Kidney epithelial cell (primary cell): ENCODE results near the gene TCEAL6. TPM values are rescaled to one million over a fixed set of nuclear protein-coding genes. Genes with fewer than 3 reads are reported as not detected.
A peak's percentile ranks its signal among the peaks of the same experiment; 100 is the strongest.
"Not testable (repeated sequence)": the region's sequence is repeated elsewhere in the genome, so short reads cannot be mapped to it uniquely, and the experiment has no call there.

Experiments
- DNase-seq: peaks from one replicate; pipeline ENCODE4 v3.0.0-alpha.2; 2010; ENCODE audit warnings: low read depth
- H3K27me3 ChIP-seq: 2 replicates; pipeline ENCODE4 v1.6.0; 2011; ENCODE audit warnings: low read length; ENCODE audit not compliant: control insufficient read depth, insufficient read depth
- H3K36me3 ChIP-seq: 2 replicates; pipeline ENCODE4 v1.5.1; 2011; ENCODE audit warnings: low read length; ENCODE audit not compliant: control insufficient read depth, insufficient read depth
- H3K4me3 ChIP-seq: 2 replicates; pipeline ENCODE4 v1.5.1; 2011; ENCODE audit warnings: low read depth, mild to moderate bottlenecking, control low read depth, low read length
- total RNA-seq: library from RNA; depleted of rRNA; stranded (reverse); fragments of >200 nt; gene quantifications from 2 replicates; pipeline ENCODE4 v1.2.3, GENCODE V29; 2015
- TF ChIP-seq, protein P1 (sequence below): IDR thresholded peaks from 2 replicates; pipeline ENCODE4 v1.5.1; 2011; ENCODE audit warnings: mild to moderate bottlenecking, moderate library complexity, low read length, control low read depth, inconsistent platforms; ENCODE audit not compliant: insufficient read depth, poor library complexity, severe bottlenecking

Gene TCEAL6
- total RNA-seq, 1 donor from 2014 or later: not detected

DNA sequence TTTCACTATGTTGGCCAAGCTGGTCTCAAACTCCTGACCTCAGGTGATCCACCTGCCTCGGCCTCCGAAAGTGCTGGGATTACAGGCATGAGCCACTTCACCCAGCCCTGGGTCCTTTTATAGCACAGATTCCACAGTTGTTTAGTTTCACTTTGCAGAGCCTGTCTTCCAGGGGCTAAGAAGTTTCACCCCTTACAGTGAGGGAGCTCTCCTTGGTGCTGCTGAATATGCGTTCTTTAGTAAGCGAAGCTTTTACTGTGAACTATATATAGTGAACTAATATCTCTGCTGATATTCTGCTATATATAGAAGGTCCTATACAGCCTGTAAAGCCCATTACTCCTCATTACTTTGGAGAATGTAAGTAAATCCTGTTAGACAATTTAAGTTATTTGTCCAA, 4.2 kb downstream of the TCEAL6 start:
- H3K36me3 ChIP-seq: no peaks in the 10 kb centered on the region
- H3K4me3 ChIP-seq: no peak overlapping the region
- H3K27me3 ChIP-seq: peaks cover 6% of the 10 kb centered on the region
- no peak for DNase-seq
- TF ChIP-seq, protein P1, sequence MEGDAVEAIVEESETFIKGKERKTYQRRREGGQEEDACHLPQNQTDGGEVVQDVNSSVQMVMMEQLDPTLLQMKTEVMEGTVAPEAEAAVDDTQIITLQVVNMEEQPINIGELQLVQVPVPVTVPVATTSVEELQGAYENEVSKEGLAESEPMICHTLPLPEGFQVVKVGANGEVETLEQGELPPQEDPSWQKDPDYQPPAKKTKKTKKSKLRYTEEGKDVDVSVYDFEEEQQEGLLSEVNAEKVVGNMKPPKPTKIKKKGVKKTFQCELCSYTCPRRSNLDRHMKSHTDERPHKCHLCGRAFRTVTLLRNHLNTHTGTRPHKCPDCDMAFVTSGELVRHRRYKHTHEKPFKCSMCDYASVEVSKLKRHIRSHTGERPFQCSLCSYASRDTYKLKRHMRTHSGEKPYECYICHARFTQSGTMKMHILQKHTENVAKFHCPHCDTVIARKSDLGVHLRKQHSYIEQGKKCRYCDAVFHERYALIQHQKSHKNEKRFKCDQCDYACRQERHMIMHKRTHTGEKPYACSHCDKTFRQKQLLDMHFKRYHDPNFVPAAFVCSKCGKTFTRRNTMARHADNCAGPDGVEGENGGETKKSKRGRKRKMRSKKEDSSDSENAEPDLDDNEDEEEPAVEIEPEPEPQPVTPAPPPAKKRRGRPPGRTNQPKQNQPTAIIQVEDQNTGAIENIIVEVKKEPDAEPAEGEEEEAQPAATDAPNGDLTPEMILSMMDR: no peak

DNA sequence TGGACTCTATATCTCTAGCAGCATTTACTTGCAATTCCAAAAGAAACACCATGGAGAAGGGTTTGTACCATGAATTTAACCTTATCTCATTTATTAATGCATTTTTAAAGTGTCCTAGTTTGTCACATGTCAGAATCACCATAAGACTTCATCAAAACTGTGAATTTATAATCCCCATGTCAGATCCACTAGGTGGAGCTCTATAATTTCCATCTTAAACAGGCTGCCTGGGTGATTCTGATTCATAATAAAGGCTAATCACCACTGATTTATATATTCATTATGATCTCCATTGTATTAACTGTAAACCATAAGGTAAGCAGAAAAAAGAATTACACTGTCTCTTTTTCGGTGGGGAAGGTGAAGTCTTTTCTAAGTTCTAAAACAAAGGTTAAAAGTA, 12.8 kb downstream of the TCEAL6 start:
- DNase-seq: no peak
- H3K4me3 ChIP-seq: no peak overlapping the region
- no peaks in the 10 kb centered on the region for H3K36me3 ChIP-seq
- peaks cover 9% of the 10 kb centered on the region for H3K27me3 ChIP-seq
- TF ChIP-seq, protein P1: peak; percentile 44

DNA sequence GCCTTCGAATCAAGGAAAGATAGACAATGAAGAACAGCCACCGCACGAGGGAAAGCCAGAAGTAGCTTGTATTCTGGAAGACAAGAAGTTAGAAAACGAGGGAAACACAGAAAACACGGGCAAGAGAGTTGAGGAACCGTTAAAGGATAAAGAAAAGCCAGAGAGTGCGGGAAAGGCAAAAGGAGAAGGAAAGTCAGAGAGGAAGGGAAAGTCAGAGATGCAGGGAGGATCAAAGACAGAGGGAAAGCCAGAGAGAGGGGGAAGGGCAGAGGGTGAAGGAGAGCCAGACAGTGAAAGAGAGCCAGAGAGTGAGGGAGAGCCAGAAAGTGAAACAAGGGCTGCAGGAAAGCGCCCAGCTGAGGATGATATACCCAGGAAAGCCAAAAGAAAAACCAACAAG, 15.4 kb downstream of the TCEAL6 start:
- TF ChIP-seq, protein P1: no peak
- no peak for DNase-seq
- no peaks in the 10 kb centered on the region for H3K36me3 ChIP-seq
- H3K27me3 ChIP-seq: peaks cover 9% of the 10 kb centered on the region
- H3K4me3 ChIP-seq: no peak overlapping the region

DNA sequence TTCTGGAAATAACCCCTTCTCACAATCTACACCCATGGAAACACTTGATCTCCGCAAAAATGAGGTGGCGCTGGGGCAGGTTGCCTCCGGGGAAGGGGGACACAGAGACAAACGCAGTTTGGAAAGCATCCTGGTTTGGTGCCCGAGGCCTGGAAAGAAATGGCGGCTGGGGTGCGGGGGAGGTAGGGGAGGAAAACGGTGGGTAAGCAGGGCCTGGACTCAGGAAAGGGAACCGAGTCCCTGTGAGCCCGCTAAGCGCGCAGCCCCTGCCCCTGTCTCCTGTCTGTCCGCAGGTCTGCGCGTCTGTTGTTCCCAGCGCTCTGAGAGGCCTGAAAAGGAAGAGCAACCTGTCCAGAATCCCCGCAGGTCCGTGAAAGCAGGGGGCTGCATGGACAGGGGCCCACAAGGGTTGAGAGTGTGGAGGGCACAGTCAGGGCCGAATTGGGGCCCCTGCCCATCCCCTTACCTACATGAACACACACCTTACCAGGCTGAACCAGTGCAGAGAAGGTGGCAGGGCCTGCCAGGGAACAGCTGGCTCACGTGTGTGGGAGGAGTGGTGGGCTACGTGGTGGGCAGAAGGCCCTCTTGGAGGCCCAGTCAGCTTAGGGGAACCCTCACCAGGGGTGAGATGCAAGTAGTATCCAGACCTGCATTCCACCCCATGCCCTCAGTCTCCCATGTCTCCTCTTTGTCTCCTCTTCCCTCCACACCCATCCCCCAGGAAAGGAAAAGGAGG, 16.0 kb downstream of the TCEAL6 start:
- DNase-seq, H3K4me3 ChIP-seq, H3K36me3 ChIP-seq, H3K27me3 ChIP-seq: not testable (repeated sequence)

DNA sequence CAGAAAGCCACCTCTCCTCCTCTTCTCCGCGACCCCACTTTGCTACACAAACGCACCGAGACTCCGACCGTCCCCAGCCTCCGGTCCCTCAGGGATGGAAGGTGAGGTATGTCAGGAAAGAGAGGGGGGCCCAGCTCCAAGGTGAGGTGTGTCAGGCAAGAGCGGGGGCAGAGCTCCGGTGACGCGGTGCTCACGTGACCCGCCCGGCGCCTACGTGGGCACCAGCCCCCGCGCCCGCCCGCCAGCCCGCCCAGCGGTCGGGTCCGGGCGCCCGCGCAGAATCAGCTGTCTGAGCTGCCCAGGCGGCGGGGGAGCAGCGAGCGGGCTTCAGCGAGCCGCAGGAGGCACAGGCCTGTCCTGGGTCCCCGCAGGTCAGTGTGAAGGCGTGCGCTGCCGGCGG, 16.8 kb downstream of the TCEAL6 start, which contains the start of gene TCEAL2:
Gene TCEAL2 (plus strand): TSS at position 244 of the 400 bp plus-strand sequence. CDS start 1,152 bp downstream, outside the sequence.
- not testable (repeated sequence) for DNase-seq, H3K27me3 ChIP-seq, H3K36me3 ChIP-seq, H3K4me3 ChIP-seq

DNA sequence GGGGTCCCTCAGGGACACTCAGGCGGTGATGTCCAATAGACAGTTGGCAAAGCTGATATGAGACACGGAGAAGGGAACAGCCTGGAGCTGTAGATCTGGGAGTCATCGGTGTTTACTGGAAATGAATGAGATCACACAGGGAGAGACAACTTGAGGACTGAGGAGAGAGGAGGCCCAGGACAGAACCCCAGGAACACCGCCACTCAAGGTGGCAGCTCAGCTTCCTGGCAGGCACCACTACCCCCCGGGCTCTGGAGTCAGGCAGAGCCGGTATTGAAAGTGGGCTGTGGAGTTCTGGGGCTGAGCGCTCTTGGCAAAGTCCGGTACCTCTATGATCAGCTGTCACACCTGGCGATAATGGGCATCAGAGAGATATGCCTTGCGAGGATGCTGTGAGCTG, 17.3 kb downstream of the TCEAL6 start:
- H3K4me3 ChIP-seq, DNase-seq, H3K27me3 ChIP-seq, H3K36me3 ChIP-seq: not testable (repeated sequence)

DNA sequence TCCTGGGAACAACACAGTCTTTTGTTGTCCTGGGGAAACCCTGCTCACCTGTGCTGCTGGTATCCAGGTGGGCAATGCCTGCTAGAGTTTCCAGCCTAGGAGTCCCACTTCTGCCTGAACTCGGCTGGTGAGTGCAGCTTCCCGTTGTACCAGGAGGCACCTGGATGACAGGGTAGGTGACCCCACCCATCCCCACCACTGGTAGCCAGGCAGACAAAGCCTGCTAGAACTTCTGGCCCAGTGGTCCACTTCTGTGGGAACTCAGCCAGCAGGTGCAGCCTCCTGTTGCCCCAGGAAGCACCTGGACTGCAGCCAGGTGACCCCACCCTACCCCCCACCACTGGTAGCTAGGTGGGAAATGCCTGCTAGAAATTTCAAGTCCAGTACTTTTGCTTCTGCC, 26.5 kb downstream of the TCEAL6 start:
- DNase-seq: no peak
- H3K36me3 ChIP-seq: no peaks in the 10 kb centered on the region
- TF ChIP-seq, protein P1: no peak
- no peaks in the 10 kb centered on the region for H3K27me3 ChIP-seq
- H3K4me3 ChIP-seq: no peak overlapping the region
